Endothelial cell of umbilical vein (primary cell): ENCODE results near the gene ETS1. TPM values are rescaled to one million over a fixed set of nuclear protein-coding genes. Genes with fewer than 3 reads are reported as not detected.

Experiments
- BruUV-seq: library from RNA; stranded (reverse); fragments of 400-500 nt; replicated peaks from 2 replicates; lab custom pipeline; 2021; lab: Mats Ljungman, UMichigan
- CTCF ChIA-PET: fragments of 300-600, 350-600 bp; sonication (Branson Sonifier 250); formaldehyde crosslinking; loops from one replicate; lab custom pipeline; 2021; ENCODE audit warnings: antibody characterized with exemption, inconsistent platforms; lab: Charles Lee
- POLR2A ChIA-PET: fragments of 300-600, 350-600 bp; sonication (Branson Sonifier 250); formaldehyde crosslinking; loops from one replicate; lab custom pipeline; 2021; ENCODE audit warnings: antibody characterized with exemption, inconsistent platforms; lab: Charles Lee
- DNase-seq: peaks from one replicate; pipeline ENCODE4 v3.0.0-alpha.2; 2011; ENCODE audit warnings: low read depth, low spot score
- FAIRE-seq: peaks from 2 replicates; lab custom pipeline; 2011; peaks lifted over from hg19 to GRCh38; lab: Jason Lieb, UNC
- H2AFZ ChIP-seq: 2 replicates; pipeline ENCODE4 v1.6.0; 2012; ENCODE audit warnings: low read depth, low read length, control low read depth, inconsistent platforms
- H3K27ac ChIP-seq: 2 replicates; pipeline ENCODE4 v1.5.1; 2011; ENCODE audit warnings: low read depth, mild to moderate bottlenecking, control low read depth, low read length, moderate library complexity; ENCODE audit not compliant: insufficient read depth
- H3K27me3 ChIP-seq, 2 experiments: 2 replicates each; pipeline versions ENCODE4 v1.6.0 to v1.6.1; 2011; ENCODE audit warnings: low read length in 2 of 2, mixed read lengths in 1 of 2; ENCODE audit not compliant: control insufficient read depth in 2 of 2, insufficient read depth in 2 of 2
- H3K36me3 ChIP-seq, 2 experiments: 2 replicates in 1 of 2; 3 replicates in 1 of 2; pipeline ENCODE4 v1.5.1; 2011; ENCODE audit warnings: low read length in 2 of 2, mild to moderate bottlenecking in 1 of 2, moderate library complexity in 1 of 2; ENCODE audit not compliant: control insufficient read depth in 2 of 2, insufficient read depth in 2 of 2; ENCODE audit errors: extremely low read depth in 1 of 2
- H3K4me1 ChIP-seq: 3 replicates; pipeline ENCODE4 v1.5.1; 2011; ENCODE audit warnings: mild to moderate bottlenecking, low read length; ENCODE audit not compliant: control insufficient read depth, insufficient read depth; ENCODE audit errors: extremely low read depth
- H3K4me2 ChIP-seq: 2 replicates; pipeline ENCODE4 v1.6.1; 2011; ENCODE audit warnings: low read length, control low read depth, mixed read lengths; ENCODE audit not compliant: insufficient read depth
- H3K4me3 ChIP-seq, 3 experiments: fragments of 200-600 bp in 1 of 3; sonication (generic), shearing (Covaris generic) in 1 of 3; replicated peaks in 1 of 3; 2 replicates each; pipeline ENCODE4 v1.5.1; 2011 to 2016; ENCODE audit warnings: control low read depth in 3 of 3, low read length in 3 of 3, mild to moderate bottlenecking in 2 of 3, inconsistent platforms in 1 of 3, low read depth in 1 of 3, moderate library complexity in 1 of 3; ENCODE audit not compliant: insufficient read depth in 1 of 3
- H3K79me2 ChIP-seq: 2 replicates; pipeline ENCODE4 v1.6.0; 2012; ENCODE audit warnings: low read length, inconsistent platforms; ENCODE audit not compliant: control insufficient read depth, insufficient read depth
- H3K9ac ChIP-seq: replicated peaks from 2 replicates; pipeline ENCODE3; 2011; ENCODE audit warnings: low read length, control low read depth; ENCODE audit not compliant: insufficient read depth; ENCODE audit errors: extremely low read depth
- H3K9me1 ChIP-seq: replicated peaks from 3 replicates; pipeline ENCODE4 v1.6.0; 2011; ENCODE audit warnings: mild to moderate bottlenecking, low read length; ENCODE audit not compliant: control insufficient read depth, insufficient read depth; ENCODE audit errors: extremely low read depth
- H3K9me3 ChIP-seq: replicated peaks from 2 replicates; pipeline ENCODE4 v1.5.1; 2012; ENCODE audit warnings: low read length, inconsistent platforms; ENCODE audit not compliant: control insufficient read depth, insufficient read depth
- H4K20me1 ChIP-seq: replicated peaks from 2 replicates; pipeline ENCODE3; 2011; ENCODE audit warnings: mild to moderate bottlenecking, low read length; ENCODE audit not compliant: control insufficient read depth, insufficient read depth; ENCODE audit errors: extremely low read depth
- EZH2 ChIP-seq: IDR thresholded peaks from 2 replicates; pipeline ENCODE4 v1.6.1; 2012; ENCODE audit warnings: borderline replicate concordance, low read depth, mild to moderate bottlenecking, moderate library complexity, low read length, inconsistent platforms; ENCODE audit not compliant: severe bottlenecking
- FOS ChIP-seq: IDR thresholded peaks from 2 replicates; pipeline ENCODE4 v1.6.1; 2011; ENCODE audit warnings: mild to moderate bottlenecking, low read length, moderate library complexity, borderline replicate concordance; ENCODE audit not compliant: insufficient read depth
- GATA2 ChIP-seq: IDR thresholded peaks from 2 replicates; pipeline ENCODE4 v1.7.0; 2011; ENCODE audit warnings: low read depth, mild to moderate bottlenecking, moderate library complexity, mixed read lengths, low read length; ENCODE audit not compliant: insufficient read length, insufficient read depth
- JUN ChIP-seq: IDR thresholded peaks from 2 replicates; pipeline ENCODE4 v1.6.1; 2011; ENCODE audit warnings: borderline replicate concordance, low read depth; ENCODE audit not compliant: insufficient read length, insufficient read depth
- MYC ChIP-seq: IDR thresholded peaks from one replicate; pipeline ENCODE4 v1.6.1; 2011; ENCODE audit warnings: mild to moderate bottlenecking, low read depth, low read length
- POLR2A ChIP-seq: IDR thresholded peaks from 2 replicates; pipeline ENCODE4 v1.6.1; 2012; ENCODE audit warnings: low read depth, mild to moderate bottlenecking, control low read depth, low read length
- POLR2AphosphoS5 ChIP-seq: IDR thresholded peaks from 2 replicates; pipeline ENCODE4 v1.6.1; 2012; ENCODE audit warnings: low read depth, mild to moderate bottlenecking, control low read depth, low read length, moderate library complexity; ENCODE audit not compliant: insufficient read depth
- dilution Hi-C: fragments of 300-500 bp; cut with MboI; formaldehyde crosslinking; loops from one replicate; pipeline ENCODE4 v1.15.0; 2019; ENCODE audit warnings: low sequenced_read_pairs; ENCODE audit not compliant: extremely low pct_ligation_motif_present
- intact Hi-C: fragments of 100-400 bp; cut with micrococcal nuclease; formaldehyde crosslinking; loops from one replicate; pipeline ENCODE4 v1.10.0; 2022
- polyA plus RNA-seq, 4 experiments: library from polyadenylated mRNA; depleted of rRNA in 3 of 4; stranded (reverse) in 3 of 4; unstranded in 1 of 4; fragments of >200 nt; gene quantifications; 2 replicates each; pipeline versions ENCODE4 v1.2.1 to v1.2.3, GENCODE V29; 2011 to 2012; ENCODE audit warnings: missing spikeins in 1 of 4
- total RNA-seq: library from RNA; stranded (reverse); gene quantifications from 2 replicates; pipeline ENCODE4 v1.2.3, GENCODE V29; 2021
- TF ChIP-seq, protein P1 (sequence below): IDR thresholded peaks from 2 replicates; pipeline ENCODE4 v1.6.1; 2011; ENCODE audit not compliant: insufficient read depth, insufficient read length
- TF ChIP-seq, protein P2 (sequence below), 2 donors: IDR thresholded peaks; 1 replicate in 1 of 2; 2 replicates in 1 of 2; pipeline ENCODE4 v1.5.1; 2011; ENCODE audit warnings: low read length in 2 of 2, mild to moderate bottlenecking in 2 of 2, moderate library complexity in 2 of 2, control low read depth in 1 of 2, inconsistent platforms in 1 of 2, low read depth in 1 of 2; ENCODE audit not compliant: insufficient read depth in 1 of 2; ENCODE audit errors: extremely low read depth in 1 of 2

The ETS1 gene
- total and polyA plus RNA-seq, 2 donors (not counting 3 experiments of a cell fraction or from before 2014, with no cell fraction given), result 34.2 to 115 TPM

DNA sequence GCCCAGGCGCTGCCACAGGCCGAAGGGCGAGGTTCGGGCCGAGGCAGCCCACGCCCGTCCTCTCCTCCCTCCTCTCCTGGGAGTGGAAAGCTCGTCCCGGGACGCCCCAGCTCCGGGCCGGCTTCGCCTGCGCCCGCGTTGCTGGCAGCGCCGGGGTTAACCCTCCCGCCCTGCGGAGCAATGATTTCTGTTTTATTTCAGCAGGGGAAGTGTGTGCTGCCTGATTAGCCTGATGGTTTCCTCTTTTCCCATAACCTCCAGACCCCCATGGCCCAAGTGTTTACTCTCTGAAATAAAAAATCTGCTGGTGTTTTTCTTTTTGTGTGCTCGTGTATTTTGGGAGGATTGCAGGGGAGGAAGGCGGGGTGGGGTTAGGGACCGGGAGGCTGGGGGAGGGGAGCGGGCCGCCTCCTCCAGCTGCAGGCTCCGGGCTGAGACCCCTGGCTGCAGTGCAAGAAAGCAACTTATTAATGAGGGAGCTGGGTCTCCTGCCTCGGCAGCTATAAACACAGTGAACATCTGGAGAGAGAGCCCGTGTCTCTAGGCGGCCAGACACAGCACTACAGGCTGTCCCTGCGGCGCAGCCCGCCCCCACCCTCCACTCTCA, 38.6 kb downstream of the ETS1 start:
- Histone ChIP-seq H3K9ac (peak overlapping the region; percentile 67), H2AFZ (peak overlapping the region; percentile 65), H3K4me3 (peak overlapping the region; percentile 27 to 40 (median 34)), H3K27me3 (peaks cover 8 to 11% of the 10 kb centered on the region in 2 experiments), H3K36me3 (no peaks in the 10 kb centered on the region), H3K4me2 (peak overlapping the region; percentile 69), H3K9me3 (no peaks in the 10 kb centered on the region), H3K4me1 (peaks cover 12% of the 10 kb centered on the region), H3K27ac (peak overlapping the region; percentile 31), H3K79me2 (no peaks in the 10 kb centered on the region), H4K20me1 (no peaks in the 10 kb centered on the region), H3K9me1 (no peaks in the 10 kb centered on the region)
- ChIA-PET POLR2A (interaction anchor here (0.6 to 1.0 kb wide), 3 partner anchors 25 to 206 kb away, joined by 3 to 6 read pairs (median 4); no protein-coding TSS in a partner anchor), CTCF (interaction anchor here (1.0 to 1.6 kb wide), 13 partner anchors 9 to 376 kb away, joined by 3 to 8 read pairs (median 3); no protein-coding TSS in a partner anchor)
- BruUV-seq, result no TSS peak
- peak; percentile 45 for TF ChIP-seq JUN
- TF ChIP-seq, protein P1, sequence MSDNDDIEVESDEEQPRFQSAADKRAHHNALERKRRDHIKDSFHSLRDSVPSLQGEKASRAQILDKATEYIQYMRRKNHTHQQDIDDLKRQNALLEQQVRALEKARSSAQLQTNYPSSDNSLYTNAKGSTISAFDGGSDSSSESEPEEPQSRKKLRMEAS, result no peak
- TF ChIP-seq POLR2A, result peak; percentile 83
- no peak for TF ChIP-seq MYC
- TF ChIP-seq EZH2, result no peak
- peak; percentile 86 for TF ChIP-seq POLR2AphosphoS5
- TF ChIP-seq, protein P2, sequence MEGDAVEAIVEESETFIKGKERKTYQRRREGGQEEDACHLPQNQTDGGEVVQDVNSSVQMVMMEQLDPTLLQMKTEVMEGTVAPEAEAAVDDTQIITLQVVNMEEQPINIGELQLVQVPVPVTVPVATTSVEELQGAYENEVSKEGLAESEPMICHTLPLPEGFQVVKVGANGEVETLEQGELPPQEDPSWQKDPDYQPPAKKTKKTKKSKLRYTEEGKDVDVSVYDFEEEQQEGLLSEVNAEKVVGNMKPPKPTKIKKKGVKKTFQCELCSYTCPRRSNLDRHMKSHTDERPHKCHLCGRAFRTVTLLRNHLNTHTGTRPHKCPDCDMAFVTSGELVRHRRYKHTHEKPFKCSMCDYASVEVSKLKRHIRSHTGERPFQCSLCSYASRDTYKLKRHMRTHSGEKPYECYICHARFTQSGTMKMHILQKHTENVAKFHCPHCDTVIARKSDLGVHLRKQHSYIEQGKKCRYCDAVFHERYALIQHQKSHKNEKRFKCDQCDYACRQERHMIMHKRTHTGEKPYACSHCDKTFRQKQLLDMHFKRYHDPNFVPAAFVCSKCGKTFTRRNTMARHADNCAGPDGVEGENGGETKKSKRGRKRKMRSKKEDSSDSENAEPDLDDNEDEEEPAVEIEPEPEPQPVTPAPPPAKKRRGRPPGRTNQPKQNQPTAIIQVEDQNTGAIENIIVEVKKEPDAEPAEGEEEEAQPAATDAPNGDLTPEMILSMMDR (IDR thresholded peaks at IDR 0.05; ENCODE audit: extremely low read depth in 1 of 2, insufficient read depth in 1 of 2, low read depth in 1 of 2, low read length in 2 of 2), result no peak
- TF ChIP-seq FOS, result no peak
- peak; percentile 96 for TF ChIP-seq GATA2
- intact Hi-C loops, result loop anchor here (1.0 to 2.0 kb wide), 10 partner anchors 26 to 354 kb away; no protein-coding TSS in a partner anchor
- dilution Hi-C loops, result no loop called here
- FAIRE-seq (peak; percentile 93), DNase-seq (peak; percentile 98)
